ENCODE data around the gene YKT6.

The YKT6 gene

DNA sequence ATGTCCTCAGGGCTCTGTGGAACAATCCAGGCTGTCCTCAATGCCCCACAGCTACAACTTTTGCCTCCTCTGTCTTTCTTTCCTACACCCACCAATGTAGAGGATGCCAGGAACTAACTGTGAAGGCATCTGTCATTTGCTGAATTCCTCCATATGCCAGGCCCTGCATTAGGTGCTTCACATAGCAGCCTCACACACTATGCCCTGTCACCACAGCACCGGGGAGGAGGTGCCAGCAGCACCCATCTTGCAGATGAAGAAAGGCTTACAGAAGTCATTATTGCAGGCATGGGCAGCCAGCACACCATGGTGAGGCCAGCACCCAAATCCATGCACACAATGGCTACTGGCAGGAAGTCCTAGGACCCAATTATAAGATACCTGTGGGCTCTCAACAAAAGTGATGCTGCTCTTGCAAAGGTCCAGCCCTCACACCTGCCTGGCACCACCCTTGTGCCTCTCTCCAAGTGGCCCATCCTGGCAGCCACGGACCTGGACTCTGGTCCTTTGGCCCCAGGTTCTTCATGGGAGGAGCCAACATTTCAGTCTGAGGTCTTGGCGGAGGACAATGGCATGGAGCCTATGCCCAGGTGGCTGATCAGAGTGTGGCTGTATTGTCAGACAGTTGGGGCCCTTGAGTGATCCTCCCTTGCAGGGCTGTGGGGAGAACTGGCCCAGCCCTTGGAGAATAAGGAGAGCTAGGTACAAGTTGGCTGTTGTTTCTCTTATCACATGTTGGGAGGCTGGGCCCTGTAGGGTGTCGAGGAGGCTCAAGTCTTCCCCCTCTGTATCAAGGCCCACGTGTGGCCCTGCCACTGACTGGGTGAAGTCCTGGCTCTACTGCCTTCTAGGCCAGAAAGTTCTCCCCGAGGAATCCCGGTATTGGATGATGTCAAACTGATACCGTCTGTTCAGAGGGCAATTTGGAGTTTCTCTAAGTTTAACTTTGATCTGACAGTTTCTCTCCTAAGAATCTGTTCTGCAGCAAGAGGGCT is 45.3 kb upstream of the YKT6 start:
- DNase-seq (ENCODE audit: low read depth, low spot score), result no peak
- POLR2A ChIA-PET, result no interaction called here

DNA sequence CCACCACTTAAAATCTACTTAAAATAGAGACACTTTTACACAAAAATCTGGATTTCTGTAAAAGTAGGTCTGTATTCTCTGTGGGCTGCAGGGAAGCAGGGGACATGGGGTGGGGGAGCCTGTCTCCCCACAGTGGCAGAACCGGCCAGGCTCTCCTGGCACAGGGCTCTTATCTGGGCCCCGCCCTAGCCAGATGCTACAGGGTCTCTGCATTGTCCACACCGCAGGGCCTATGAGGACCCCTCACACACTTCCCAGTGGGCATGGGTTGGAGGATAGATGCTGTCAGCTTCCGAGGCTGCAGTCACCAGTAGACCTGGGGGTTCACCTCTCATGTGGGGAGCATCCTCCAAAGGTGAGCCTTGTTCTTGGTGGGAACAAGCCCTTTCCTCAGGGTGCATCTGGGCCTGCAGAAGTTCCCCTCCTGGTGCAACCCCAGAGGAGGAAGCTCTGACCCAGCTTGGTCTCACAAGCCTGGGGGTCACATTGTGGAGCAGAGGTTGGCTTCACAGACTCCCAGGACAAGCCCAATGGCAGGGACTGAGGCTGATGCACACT is 44.2 kb upstream of the YKT6 start:
- ChIA-PET POLR2A (no interaction called here), CTCF (no interaction called here)
- DNase-seq (ENCODE audit: low read depth, low spot score), result no peak
- TF ChIP-seq, protein P1, sequence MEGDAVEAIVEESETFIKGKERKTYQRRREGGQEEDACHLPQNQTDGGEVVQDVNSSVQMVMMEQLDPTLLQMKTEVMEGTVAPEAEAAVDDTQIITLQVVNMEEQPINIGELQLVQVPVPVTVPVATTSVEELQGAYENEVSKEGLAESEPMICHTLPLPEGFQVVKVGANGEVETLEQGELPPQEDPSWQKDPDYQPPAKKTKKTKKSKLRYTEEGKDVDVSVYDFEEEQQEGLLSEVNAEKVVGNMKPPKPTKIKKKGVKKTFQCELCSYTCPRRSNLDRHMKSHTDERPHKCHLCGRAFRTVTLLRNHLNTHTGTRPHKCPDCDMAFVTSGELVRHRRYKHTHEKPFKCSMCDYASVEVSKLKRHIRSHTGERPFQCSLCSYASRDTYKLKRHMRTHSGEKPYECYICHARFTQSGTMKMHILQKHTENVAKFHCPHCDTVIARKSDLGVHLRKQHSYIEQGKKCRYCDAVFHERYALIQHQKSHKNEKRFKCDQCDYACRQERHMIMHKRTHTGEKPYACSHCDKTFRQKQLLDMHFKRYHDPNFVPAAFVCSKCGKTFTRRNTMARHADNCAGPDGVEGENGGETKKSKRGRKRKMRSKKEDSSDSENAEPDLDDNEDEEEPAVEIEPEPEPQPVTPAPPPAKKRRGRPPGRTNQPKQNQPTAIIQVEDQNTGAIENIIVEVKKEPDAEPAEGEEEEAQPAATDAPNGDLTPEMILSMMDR (IDR thresholded peaks at IDR 0.05; ENCODE audit: insufficient read depth, low read length, missing control alignments), result no peak
- no peak overlapping the region for H3K4me3 ChIP-seq (ENCODE audit: low read depth, low read length)

More for the DNA sequence above, 45.3 kb upstream of the YKT6 start:
- no peak overlapping the region for H3K4me3 ChIP-seq (ENCODE audit: low read depth, low read length)
- TF ChIP-seq, protein P1 (IDR thresholded peaks at IDR 0.05; ENCODE audit: insufficient read depth, low read length, missing control alignments), result no peak
- CTCF ChIA-PET, result no interaction called here

DNA sequence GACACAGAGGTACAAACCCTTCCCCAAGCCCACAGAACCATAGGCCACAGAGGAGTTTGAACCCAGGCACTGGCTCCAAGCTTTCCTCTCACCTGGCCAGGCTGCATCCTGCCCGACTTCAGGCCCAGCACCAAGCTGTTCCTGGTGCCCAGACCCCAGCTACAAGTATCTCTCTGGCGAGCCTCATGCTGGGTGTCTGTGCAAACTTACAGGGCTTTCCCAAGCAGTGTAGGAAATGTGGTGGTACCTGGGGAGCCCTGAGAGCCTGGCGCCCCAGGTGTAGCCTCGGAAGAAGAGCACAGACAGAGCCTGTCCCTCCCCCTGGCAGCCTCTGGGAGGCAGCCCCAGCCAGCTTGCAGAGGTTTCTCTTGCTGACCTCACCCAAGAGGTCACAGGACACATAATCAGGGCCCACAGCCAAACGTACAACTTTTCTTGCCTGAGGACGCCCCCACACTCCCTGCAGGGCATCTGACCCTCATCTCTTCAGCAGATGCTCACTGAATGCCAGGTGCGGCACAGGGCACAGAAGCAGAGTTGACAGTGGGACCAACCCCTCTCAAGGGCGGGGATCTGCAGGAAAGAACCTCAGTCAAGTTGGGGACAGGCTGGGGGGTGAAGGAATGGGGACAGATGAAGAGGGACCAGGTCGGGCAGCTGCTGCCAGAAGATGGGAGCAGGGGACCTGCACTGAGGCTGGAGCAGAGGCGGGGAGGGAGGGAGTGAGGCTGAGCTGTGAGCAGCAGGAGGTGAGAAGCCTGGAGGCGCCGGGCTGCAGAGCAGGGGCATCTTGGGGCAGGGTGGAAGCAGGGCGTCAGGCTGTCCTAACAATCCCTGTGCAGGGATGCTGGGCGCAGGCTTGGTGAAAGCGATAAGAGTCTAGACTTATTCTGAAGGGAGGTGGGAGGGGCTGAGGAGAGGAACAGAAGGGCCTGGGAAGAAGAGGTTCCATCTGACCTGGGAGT is 43.4 kb upstream of the YKT6 start:
- POLR2A ChIA-PET, result no interaction called here
- no peak for DNase-seq (ENCODE audit: low read depth, low spot score)
- TF ChIP-seq, protein P1 (IDR thresholded peaks at IDR 0.05; ENCODE audit: insufficient read depth, low read length, missing control alignments), result no peak
- no peak overlapping the region for H3K4me3 ChIP-seq (ENCODE audit: low read depth, low read length)
- CTCF ChIA-PET, result no interaction called here

DNA sequence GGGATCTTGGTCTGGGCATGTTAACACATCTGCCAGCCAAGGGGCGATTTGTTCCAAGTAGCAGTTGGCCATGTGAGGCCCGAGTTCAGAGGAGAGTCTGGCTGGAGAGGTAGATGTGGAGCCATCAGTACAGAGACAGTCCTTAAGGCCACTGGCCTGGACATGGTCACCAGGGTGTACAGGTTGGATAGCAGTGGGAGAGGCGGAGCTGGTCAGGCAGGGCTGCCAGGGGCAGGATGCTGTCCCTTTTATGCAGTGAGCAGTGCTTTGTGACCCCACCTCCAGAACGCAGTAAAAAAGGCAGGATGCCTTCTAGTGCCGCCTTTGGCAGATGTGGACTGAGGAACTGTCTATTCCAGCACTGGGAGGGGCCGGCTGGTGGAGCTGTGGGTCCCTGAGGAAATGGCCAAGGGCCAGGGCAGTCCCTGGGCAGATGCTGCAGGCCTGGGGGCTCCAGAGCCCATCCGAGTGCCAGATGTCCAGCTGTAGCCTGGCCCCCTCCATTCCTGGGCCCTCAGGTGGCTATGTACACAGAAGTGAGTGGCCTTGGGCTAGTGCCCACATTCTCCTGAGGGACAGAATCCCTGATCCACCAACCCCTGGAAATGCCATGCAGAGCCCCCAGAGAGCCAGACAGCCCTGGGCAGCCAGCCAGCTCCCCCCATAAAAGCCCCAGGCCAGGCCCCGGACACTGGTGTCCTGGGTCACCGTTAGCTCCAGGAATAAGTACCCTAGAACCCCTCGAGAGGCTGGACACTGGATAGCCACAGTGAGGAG is 42.5 kb upstream of the YKT6 start:
- ChIA-PET POLR2A (no interaction called here), CTCF (no interaction called here)
- no peak overlapping the region for H3K4me3 ChIP-seq (ENCODE audit: low read depth, low read length)
- TF ChIP-seq, protein P1 (IDR thresholded peaks at IDR 0.05; ENCODE audit: insufficient read depth, low read length, missing control alignments), result no peak
- DNase-seq (ENCODE audit: low read depth, low spot score), result no peak

DNA sequence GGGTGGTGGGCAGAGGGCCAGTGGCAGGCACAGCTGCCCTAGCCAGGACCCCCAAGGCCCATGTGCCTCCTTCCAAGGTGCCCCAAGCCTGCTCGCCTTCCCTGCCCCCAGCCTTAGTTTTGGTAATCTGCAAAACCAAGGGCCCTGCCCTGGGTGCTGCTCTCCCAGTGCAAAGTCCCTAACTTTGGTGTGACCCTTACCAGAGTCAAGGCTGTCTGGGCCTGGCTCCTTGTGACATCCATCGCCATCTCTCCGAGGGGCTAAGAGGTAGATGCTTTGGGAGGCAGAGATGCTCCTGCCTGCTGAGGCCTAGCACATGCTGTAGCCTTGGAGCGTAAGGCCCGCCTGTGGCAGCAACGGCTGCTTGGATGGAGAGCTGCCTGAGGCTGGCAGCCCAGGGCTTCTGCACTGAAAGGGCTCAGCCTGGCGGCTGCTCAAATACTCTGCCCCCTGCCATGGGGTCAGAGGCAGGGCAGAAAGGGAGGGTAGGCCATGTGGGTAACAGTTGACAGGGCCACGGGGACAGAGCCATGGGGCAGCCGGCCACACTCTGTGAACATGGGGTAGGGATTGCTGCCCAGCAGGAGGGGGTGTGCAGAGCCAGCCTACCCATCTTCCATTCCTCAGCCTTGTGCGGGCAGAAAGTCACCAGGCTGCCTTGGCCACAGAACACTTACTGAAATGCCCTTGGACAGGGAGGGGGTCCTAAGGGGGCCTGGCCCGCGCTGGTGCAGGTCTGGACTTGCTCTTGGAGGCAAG is 41.7 kb upstream of the YKT6 start:
- TF ChIP-seq, protein P1 (IDR thresholded peaks at IDR 0.05; ENCODE audit: insufficient read depth, low read length, missing control alignments), result no peak
- CTCF ChIA-PET, result no interaction called here
- no peak overlapping the region for H3K4me3 ChIP-seq (ENCODE audit: low read depth, low read length)
- POLR2A ChIA-PET, result no interaction called here
- no peak for DNase-seq (ENCODE audit: low read depth, low spot score)
